OCI-LY3 (cell line): ENCODE data around the gene DCUN1D2.

Experiments
- H2AFZ ChIP-seq: fragments of 200-600, 300-600 bp; shearing (Covaris generic); 2 replicates; pipeline ENCODE4 v1.6.0; 2014; ENCODE audit warnings: antibody characterized with exemption, low read depth, low read length
- H3K27ac ChIP-seq: fragments of 200-600, 300-600 bp; sonication (generic); 2 replicates; pipeline ENCODE4 v1.5.1; 2014; ENCODE audit warnings: mild to moderate bottlenecking, low read length, moderate library complexity, mixed read lengths
- H3K27me3 ChIP-seq: fragments of 200-600, 300-600 bp; sonication (generic); 2 replicates; pipeline ENCODE4 v1.6.1; 2014; ENCODE audit warnings: low read depth, low read length, mixed read lengths
- H3K36me3 ChIP-seq: fragments of 200-600, 300-600 bp; sonication (generic); replicated peaks from 2 replicates; pipeline ENCODE3; 2014; ENCODE audit warnings: low read depth, low read length, mixed read lengths
- H3K4me1 ChIP-seq: fragments of 300-600, 200-600 bp; sonication (generic); 2 replicates; pipeline ENCODE4 v1.6.1; 2014; ENCODE audit warnings: low read length, mixed read lengths
- H3K4me2 ChIP-seq: fragments of 200-600, 300-600 bp; sonication (generic); 2 replicates; pipeline ENCODE4 v1.6.1; 2014; ENCODE audit warnings: low read length, mixed read lengths
- H3K4me3 ChIP-seq: fragments of 300-600, 200-600 bp; sonication (generic); 2 replicates; pipeline ENCODE4 v1.5.1; 2014; ENCODE audit warnings: antibody characterized with exemption, mild to moderate bottlenecking, low read length, moderate library complexity
- H3K79me2 ChIP-seq: fragments of 300-600, 200-600 bp; shearing (Covaris generic); 2 replicates; pipeline ENCODE4 v1.6.1; 2014; ENCODE audit warnings: mild to moderate bottlenecking, low read length, mixed read lengths
- H3K9ac ChIP-seq: fragments of 300-600, 200-600 bp; shearing (Covaris generic); 2 replicates; pipeline ENCODE4 v1.6.0; 2014; ENCODE audit warnings: mild to moderate bottlenecking, low read length, moderate library complexity
- H3K9me3 ChIP-seq: fragments of 200-600, 300-600 bp; shearing (Covaris generic); 2 replicates; pipeline ENCODE4 v1.6.1; 2014; ENCODE audit warnings: low read length, mixed read lengths; ENCODE audit not compliant: insufficient read depth
- H4K20me1 ChIP-seq: fragments of 200-600, 300-600 bp; sonication (generic); 2 replicates; pipeline ENCODE4 v1.6.1; 2016; ENCODE audit warnings: low read length, mixed read lengths; ENCODE audit not compliant: insufficient read depth
- EZH2phosphoT487 ChIP-seq: fragments of 200-600 bp; shearing (Covaris generic); IDR thresholded peaks from 2 replicates; pipeline ENCODE4 v1.6.1; 2018; ENCODE audit warnings: antibody characterized with exemption, mixed run types, low read depth
- TF ChIP-seq, protein P1 (sequence below): fragments of 200-600, 300-600 bp; sonication (generic); IDR thresholded peaks from 2 replicates; pipeline ENCODE4 v1.5.1; 2014; ENCODE audit warnings: antibody characterized with exemption, low read length, low read depth

Gene DCUN1D2

DNA sequence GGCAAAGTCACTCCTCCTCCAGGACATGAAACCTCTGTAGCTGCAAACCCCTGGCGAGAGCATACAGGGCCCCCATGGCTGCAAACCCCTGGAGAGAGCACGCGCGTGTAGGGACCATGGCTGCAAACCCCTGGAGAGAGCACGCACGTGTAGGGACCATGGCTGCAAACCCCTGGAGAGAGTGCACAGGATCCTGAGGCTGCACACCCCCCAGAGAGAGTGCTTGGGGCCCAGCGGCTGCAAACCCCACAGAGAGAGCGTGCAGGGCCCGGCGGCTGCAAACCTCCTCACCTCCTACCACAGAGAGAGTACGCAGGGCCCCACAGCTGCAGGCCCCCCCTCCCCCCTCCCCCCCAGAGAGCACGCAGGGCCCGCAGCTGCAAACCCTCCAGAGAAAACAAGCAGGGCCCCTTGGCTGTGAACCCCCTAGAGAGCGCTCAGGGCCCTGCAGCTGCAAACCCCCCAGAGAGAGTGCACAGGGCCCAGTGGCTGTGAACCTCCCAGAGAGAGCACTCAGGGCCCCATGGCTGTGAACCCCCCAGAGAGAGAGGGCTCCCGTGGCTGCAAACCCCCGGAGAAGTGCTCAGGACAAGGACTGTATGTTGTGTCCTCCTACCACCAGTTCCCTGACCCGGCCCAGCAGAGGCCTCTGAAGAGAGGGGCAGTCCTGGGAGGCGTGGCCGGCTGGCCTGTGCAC, 44.6 kb downstream of the DCUN1D2 start:
- peak overlapping the region; percentile 91 for H2AFZ ChIP-seq
- peak overlapping the region; percentile 44; the same call in 1 of the 2 replicates for H3K9ac ChIP-seq

DNA sequence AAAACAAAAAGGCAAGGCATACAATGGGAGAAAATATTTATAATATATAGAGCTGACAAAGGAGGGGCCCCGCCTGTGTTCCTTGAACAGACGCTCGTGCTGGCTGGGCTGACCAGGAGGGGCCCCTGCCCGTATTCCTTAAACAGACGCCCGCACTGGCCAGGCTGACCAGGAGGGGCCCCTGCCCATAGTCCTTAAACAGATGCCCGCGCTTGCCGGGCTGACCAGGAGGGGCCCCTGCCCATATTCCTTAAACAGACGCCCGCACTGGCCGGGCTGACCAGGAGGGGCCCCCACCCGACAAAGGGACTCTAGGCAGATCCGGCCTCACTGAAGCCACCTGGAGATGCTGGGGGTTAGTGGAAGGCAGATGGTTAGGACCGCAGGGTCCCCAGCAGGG, 46.5 kb downstream of the DCUN1D2 start:
- no peaks in the 10 kb centered on the region for H4K20me1 ChIP-seq
- H3K4me1 ChIP-seq: peaks cover 27% of the 10 kb centered on the region
- no peak overlapping the region for H3K27ac ChIP-seq
- no peak for TF ChIP-seq EZH2phosphoT487
- H3K4me2 ChIP-seq: no peak overlapping the region
- H3K9me3 ChIP-seq: peaks cover 4% of the 10 kb centered on the region; the same call in 1 of the 2 replicates
- H3K9ac ChIP-seq: no peak overlapping the region
- H2AFZ ChIP-seq: no peak overlapping the region
- peaks cover 8% of the 10 kb centered on the region for H3K36me3 ChIP-seq
- no peak overlapping the region for H3K4me3 ChIP-seq
- H3K79me2 ChIP-seq: peaks cover 16% of the 10 kb centered on the region
- no peaks in the 10 kb centered on the region for H3K27me3 ChIP-seq

More for the DNA sequence above, 44.6 kb downstream of the DCUN1D2 start:
- no peaks in the 10 kb centered on the region for H3K27me3 ChIP-seq
- peaks cover 8% of the 10 kb centered on the region for H3K36me3 ChIP-seq
- H3K4me1 ChIP-seq: peaks cover 36% of the 10 kb centered on the region
- H3K4me2 ChIP-seq: peak overlapping the region; percentile 57
- peak overlapping the region; percentile 55 for H3K27ac ChIP-seq
- peaks cover 16% of the 10 kb centered on the region for H3K79me2 ChIP-seq
- peak overlapping the region; percentile 36 for H3K4me3 ChIP-seq
- no peaks in the 10 kb centered on the region for H4K20me1 ChIP-seq
- peaks cover 4% of the 10 kb centered on the region; the same call in 1 of the 2 replicates for H3K9me3 ChIP-seq
- TF ChIP-seq, protein P1, sequence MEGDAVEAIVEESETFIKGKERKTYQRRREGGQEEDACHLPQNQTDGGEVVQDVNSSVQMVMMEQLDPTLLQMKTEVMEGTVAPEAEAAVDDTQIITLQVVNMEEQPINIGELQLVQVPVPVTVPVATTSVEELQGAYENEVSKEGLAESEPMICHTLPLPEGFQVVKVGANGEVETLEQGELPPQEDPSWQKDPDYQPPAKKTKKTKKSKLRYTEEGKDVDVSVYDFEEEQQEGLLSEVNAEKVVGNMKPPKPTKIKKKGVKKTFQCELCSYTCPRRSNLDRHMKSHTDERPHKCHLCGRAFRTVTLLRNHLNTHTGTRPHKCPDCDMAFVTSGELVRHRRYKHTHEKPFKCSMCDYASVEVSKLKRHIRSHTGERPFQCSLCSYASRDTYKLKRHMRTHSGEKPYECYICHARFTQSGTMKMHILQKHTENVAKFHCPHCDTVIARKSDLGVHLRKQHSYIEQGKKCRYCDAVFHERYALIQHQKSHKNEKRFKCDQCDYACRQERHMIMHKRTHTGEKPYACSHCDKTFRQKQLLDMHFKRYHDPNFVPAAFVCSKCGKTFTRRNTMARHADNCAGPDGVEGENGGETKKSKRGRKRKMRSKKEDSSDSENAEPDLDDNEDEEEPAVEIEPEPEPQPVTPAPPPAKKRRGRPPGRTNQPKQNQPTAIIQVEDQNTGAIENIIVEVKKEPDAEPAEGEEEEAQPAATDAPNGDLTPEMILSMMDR: no peak
- no peak for TF ChIP-seq EZH2phosphoT487

DNA sequence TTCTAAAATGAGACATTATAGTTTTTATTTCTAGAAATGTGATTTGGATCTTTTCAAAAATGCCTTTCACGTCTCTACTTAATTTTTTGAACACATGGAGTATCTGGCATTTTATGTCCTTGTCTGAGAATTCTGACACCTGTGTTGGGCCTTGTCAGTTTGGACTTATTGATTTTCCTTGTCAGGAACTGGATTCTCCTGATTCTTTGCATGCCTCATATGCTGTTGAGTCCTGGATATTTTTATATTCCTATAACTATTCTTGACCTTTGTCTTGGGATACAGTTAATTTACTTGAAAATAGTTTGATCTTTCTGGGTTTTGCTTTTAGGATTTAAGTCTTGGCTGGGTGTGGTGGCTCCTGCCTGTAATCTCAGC, 47.5 kb downstream of the DCUN1D2 start:
- peaks cover 7% of the 10 kb centered on the region for H3K79me2 ChIP-seq
- H3K4me2 ChIP-seq: no peak overlapping the region
- TF ChIP-seq, protein P1: no peak
- no peak for TF ChIP-seq EZH2phosphoT487

DNA sequence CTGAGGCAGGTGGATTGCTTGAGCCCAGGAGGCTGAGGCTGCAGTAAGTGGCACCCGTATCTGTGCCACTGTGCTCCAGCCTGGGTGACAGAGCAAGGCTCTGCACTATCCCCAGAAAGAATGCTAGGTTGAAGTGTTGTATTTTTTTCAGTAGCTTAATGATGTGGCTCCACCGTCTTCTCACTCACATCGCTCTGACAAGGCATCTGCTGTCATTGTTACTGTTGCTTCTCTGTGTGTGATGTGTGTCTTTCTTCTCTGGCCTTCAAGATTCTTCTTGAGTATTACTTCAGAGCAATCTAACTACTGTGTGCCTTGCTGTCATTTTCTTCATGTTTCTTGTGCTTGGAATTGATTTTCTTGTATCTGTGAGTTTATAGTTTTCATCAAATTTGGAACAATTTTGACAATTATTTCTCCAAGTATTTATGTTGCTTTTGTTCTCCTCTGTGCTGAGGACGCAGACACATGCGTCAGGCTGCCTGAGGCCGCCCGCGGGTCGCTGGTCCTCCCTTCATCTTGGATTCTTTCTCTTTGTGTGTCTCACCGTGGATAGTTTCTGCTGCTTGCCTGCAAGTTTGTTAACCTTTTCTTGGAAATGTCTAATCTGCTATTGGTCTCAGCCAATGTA, 48.0 kb downstream of the DCUN1D2 start:
- Histone ChIP-seq H2AFZ (no peak overlapping the region), H3K27ac (no peak overlapping the region), H3K4me2 (no peak overlapping the region), H3K9ac (no peak overlapping the region), H3K36me3 (peaks cover 7% of the 10 kb centered on the region), H4K20me1 (no peaks in the 10 kb centered on the region), H3K4me1 (peaks cover 22% of the 10 kb centered on the region), H3K9me3 (peaks cover 4% of the 10 kb centered on the region; the same call in 1 of the 2 replicates), H3K79me2 (peaks cover 2% of the 10 kb centered on the region), H3K27me3 (no peaks in the 10 kb centered on the region), H3K4me3 (no peak overlapping the region)
- TF ChIP-seq, protein P1: no peak
- TF ChIP-seq EZH2phosphoT487: no peak

More for the DNA sequence above, 47.5 kb downstream of the DCUN1D2 start:
- H3K9ac ChIP-seq: no peak overlapping the region
- H2AFZ ChIP-seq: no peak overlapping the region
- no peaks in the 10 kb centered on the region for H3K27me3 ChIP-seq
- H4K20me1 ChIP-seq: no peaks in the 10 kb centered on the region
- peaks cover 4% of the 10 kb centered on the region; the same call in 1 of the 2 replicates for H3K9me3 ChIP-seq
- H3K4me3 ChIP-seq: no peak overlapping the region
- H3K27ac ChIP-seq: no peak overlapping the region
- H3K4me1 ChIP-seq: peaks cover 25% of the 10 kb centered on the region
- H3K36me3 ChIP-seq: peaks cover 8% of the 10 kb centered on the region
